Kidney epithelial cell (primary cell): ENCODE data around the gene SLC35D1. TPM values are rescaled to one million over a fixed set of nuclear protein-coding genes. Genes with fewer than 3 reads are reported as not detected.

Experiments used
- DNase-seq: peaks from one replicate; pipeline ENCODE4 v3.0.0-alpha.2; 2010; ENCODE audit warnings: low read depth
- H3K27me3 ChIP-seq: 2 replicates; pipeline ENCODE4 v1.6.0; 2011; ENCODE audit warnings: low read length; ENCODE audit not compliant: control insufficient read depth, insufficient read depth
- H3K36me3 ChIP-seq: 2 replicates; pipeline ENCODE4 v1.5.1; 2011; ENCODE audit warnings: low read length; ENCODE audit not compliant: control insufficient read depth, insufficient read depth
- H3K4me3 ChIP-seq: 2 replicates; pipeline ENCODE4 v1.5.1; 2011; ENCODE audit warnings: low read depth, mild to moderate bottlenecking, control low read depth, low read length
- total RNA-seq: library from RNA; depleted of rRNA; stranded (reverse); fragments of >200 nt; gene quantifications from 2 replicates; pipeline ENCODE4 v1.2.3, GENCODE V29; 2015
- TF ChIP-seq, protein P1 (sequence below): IDR thresholded peaks from 2 replicates; pipeline ENCODE4 v1.5.1; 2011; ENCODE audit warnings: mild to moderate bottlenecking, moderate library complexity, low read length, control low read depth, inconsistent platforms; ENCODE audit not compliant: insufficient read depth, poor library complexity, severe bottlenecking

SLC35D1 gene
- total RNA-seq, 1 donor from 2014 or later, result 6.9 TPM

- H3K36me3 ChIP-seq, result no peaks in the 10 kb centered on the region
- H3K27me3 ChIP-seq, result no peaks in the 10 kb centered on the region
- no peak overlapping the region for H3K4me3 ChIP-seq
These were observed 24.5 kb downstream of the SLC35D1 start for GRCh38 chr1:67029472-67029871.

DNA sequence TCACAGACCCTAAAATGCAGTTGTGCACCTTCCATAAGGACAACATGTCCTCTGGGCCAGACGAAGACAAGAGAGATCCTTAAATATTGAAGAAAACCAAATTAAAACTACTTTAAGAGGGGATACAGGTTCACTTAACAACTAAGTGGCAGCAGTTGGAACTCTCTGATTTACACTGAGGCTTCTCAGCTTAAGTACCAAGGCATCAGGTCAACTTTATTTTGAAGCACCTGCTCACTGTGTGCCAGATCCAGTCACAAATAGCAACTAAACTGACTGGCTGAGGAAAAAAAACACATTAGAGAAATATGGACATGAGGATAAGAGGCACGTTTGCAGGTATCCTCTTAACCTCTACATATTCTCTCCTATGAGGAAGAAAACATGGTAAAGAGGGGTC lies 33.2 kb downstream of the SLC35D1 start:
- Histone ChIP-seq H3K4me3 (no peak overlapping the region), H3K27me3 (no peaks in the 10 kb centered on the region), H3K36me3 (no peaks in the 10 kb centered on the region)
- TF ChIP-seq, protein P1, sequence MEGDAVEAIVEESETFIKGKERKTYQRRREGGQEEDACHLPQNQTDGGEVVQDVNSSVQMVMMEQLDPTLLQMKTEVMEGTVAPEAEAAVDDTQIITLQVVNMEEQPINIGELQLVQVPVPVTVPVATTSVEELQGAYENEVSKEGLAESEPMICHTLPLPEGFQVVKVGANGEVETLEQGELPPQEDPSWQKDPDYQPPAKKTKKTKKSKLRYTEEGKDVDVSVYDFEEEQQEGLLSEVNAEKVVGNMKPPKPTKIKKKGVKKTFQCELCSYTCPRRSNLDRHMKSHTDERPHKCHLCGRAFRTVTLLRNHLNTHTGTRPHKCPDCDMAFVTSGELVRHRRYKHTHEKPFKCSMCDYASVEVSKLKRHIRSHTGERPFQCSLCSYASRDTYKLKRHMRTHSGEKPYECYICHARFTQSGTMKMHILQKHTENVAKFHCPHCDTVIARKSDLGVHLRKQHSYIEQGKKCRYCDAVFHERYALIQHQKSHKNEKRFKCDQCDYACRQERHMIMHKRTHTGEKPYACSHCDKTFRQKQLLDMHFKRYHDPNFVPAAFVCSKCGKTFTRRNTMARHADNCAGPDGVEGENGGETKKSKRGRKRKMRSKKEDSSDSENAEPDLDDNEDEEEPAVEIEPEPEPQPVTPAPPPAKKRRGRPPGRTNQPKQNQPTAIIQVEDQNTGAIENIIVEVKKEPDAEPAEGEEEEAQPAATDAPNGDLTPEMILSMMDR, result no peak
- no peak for DNase-seq

More at GRCh38 chr1:67029472-67029871, 24.5 kb downstream of the SLC35D1 start:
- TF ChIP-seq, protein P1, result no peak
- DNase-seq, result no peak

DNA sequence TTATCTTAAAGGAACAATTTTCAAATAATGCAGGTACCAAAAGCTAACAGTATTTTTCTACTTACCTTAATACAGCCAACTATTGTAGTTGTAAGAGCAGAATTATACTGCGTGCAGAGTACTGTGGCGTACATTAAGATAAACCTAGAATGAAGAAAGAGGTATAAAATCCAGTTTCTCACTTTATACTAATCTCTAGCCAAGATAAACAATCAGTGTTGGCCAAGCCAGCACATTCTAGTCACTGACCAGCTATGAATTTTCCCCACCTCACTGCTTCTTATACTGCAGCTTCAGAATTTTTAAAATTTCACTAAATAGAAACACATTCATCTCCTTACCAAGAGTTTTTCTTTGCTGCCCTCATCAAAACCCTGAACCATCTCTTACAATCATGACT lies 33.6 kb downstream of the SLC35D1 start:
- H3K27me3 ChIP-seq, result no peaks in the 10 kb centered on the region
- H3K4me3 ChIP-seq, result no peak overlapping the region
- no peak for DNase-seq
- TF ChIP-seq, protein P1, result no peak
- no peaks in the 10 kb centered on the region for H3K36me3 ChIP-seq

DNA sequence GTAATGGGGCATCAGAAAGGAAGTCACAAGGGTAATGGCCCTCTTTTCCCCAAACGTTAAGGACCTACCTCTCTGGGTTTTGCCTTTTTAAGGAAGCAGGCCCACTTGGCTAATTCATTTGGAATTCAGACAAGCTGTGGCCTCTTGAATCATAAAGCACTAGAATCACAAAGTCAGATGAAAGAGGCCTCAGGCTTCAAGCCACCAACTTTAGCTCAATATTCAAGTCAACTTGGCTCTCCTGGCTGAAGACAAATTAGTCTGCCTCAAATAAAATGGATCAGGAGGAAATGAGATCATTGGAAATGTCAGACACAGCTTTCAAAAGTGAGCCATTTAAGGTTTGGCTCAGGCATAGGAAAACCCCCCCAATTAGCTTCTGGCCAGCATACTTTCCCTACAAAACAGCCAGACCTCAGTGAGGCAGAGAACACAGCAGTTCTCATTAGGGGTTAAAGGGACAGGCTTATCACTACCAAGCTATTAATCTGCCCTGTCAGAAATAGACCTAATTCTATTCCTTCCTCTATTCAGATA lies 34.3 kb downstream of the SLC35D1 start:
- TF ChIP-seq, protein P1, result no peak
- H3K4me3 ChIP-seq, result no peak overlapping the region
- no peaks in the 10 kb centered on the region for H3K27me3 ChIP-seq
- DNase-seq, result peak; percentile 39
- no peaks in the 10 kb centered on the region for H3K36me3 ChIP-seq

DNA sequence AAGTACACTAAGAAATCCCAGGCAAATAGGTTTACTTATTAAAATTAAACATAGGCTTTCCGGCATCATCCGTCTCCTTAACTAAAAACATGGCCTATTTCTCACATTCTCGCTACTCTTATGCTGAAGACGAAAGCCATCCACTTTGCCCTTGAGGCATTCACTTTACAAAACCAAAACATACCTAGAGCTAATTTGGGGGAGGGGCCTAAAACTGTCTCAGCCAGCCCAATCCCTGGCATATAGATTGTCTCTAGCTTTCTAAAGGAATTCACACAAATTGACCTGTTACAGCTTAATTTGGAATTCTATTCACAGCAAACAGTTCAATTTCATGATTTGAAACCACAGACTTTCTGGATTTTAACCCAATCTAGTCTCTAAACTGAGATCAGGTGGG lies 34.8 kb downstream of the SLC35D1 start:
- Histone ChIP-seq H3K36me3 (no peaks in the 10 kb centered on the region), H3K4me3 (no peak overlapping the region), H3K27me3 (no peaks in the 10 kb centered on the region)
- TF ChIP-seq, protein P1, result no peak
- no peak for DNase-seq

GRCh38 chr1:67018574-67018973 lies 35.4 kb downstream of the SLC35D1 start:
- Histone ChIP-seq H3K4me3 (no peak overlapping the region), H3K27me3 (no peaks in the 10 kb centered on the region), H3K36me3 (no peaks in the 10 kb centered on the region)
- TF ChIP-seq, protein P1, result no peak
- no peak for DNase-seq
